Activated gamma-delta T cell treated with Interleukin-2 at 50 U/mL for 16 hours (primary cell): ENCODE measurements around the gene ITGB6.
"Not testable (repeated sequence)": the region's sequence is repeated elsewhere in the genome, so short reads cannot be mapped to it uniquely, and the experiment has no call there.

Experiments
- DNase-seq: peaks from one replicate; pipeline ENCODE4 v3.0.0-alpha.2; 2020

ITGB6 gene

GRCh38 chr2:160132761-160133160 is 67.3 kb downstream of the ITGB6 start:
- DNase-seq, result no peak

GRCh38 chr2:160126756-160127155 is 73.3 kb downstream of the ITGB6 start:
- DNase-seq, result no peak

- no peak for DNase-seq
Measured at GRCh38 chr2:160126315-160126714, 73.8 kb downstream of the ITGB6 start.

GRCh38 chr2:160125828-160126227 is 74.2 kb downstream of the ITGB6 start:
- no peak for DNase-seq

GRCh38 chr2:160125366-160125765 is 74.7 kb downstream of the ITGB6 start:
- no peak for DNase-seq

- DNase-seq, result no peak
Measured at GRCh38 chr2:160124571-160124970, 75.5 kb downstream of the ITGB6 start.

GRCh38 chr2:160114721-160115120 is 85.4 kb downstream of the ITGB6 start:
- not testable (repeated sequence) for DNase-seq

GRCh38 chr2:160114020-160114419 is 86.1 kb downstream of the ITGB6 start:
- no peak for DNase-seq

GRCh38 chr2:160111951-160112798 is 87.9 kb downstream of the ITGB6 start:
- no peak for DNase-seq

GRCh38 chr2:160110674-160111239 is 89.3 kb downstream of the ITGB6 start:
- no peak for DNase-seq

GRCh38 chr2:160109939-160110673 is 90.0 kb downstream of the ITGB6 start:
- peak; percentile 34 for DNase-seq

- no peak for DNase-seq
Measured at GRCh38 chr2:160109243-160109642, 90.8 kb downstream of the ITGB6 start.

- no peak for DNase-seq
Measured at GRCh38 chr2:160108646-160109045, 91.4 kb downstream of the ITGB6 start.

GRCh38 chr2:160105366-160105765 is 94.7 kb downstream of the ITGB6 start:
- DNase-seq, result no peak

GRCh38 chr2:160104115-160104514 is 96.0 kb downstream of the ITGB6 start:
- DNase-seq, result no peak

GRCh38 chr2:160097326-160097725 is 102.7 kb downstream of the ITGB6 start:
- no peak for DNase-seq

- no peak for DNase-seq
Measured at GRCh38 chr2:160096409-160096808, 103.7 kb downstream of the ITGB6 start.

- no peak for DNase-seq
Measured at GRCh38 chr2:160092445-160092844, 107.6 kb downstream of the ITGB6 start.

GRCh38 chr2:160091381-160091780 is 108.7 kb downstream of the ITGB6 start:
- DNase-seq, result no peak

- DNase-seq, result no peak
Measured at GRCh38 chr2:160087854-160088745, 112.0 kb downstream of the ITGB6 start.

- no peak for DNase-seq
Measured at GRCh38 chr2:160085662-160086061, 114.4 kb downstream of the ITGB6 start.

- no peak for DNase-seq
Measured at GRCh38 chr2:160077912-160078810, 121.9 kb downstream of the ITGB6 start.
